ENCODE measurements around the gene SMPD2.

The SMPD2 gene

GRCh38 chr6:109446541-109446940 is 6.0 kb downstream of the SMPD2 start:
- DNase-seq (ENCODE audit: low read depth), result no peak

GRCh38 chr6:109447087-109447486 is 6.6 kb downstream of the SMPD2 start:
- no peak for DNase-seq (ENCODE audit: low read depth)

GRCh38 chr6:109447878-109448555 is 7.5 kb downstream of the SMPD2 start:
- no peak for DNase-seq (ENCODE audit: low read depth)

- DNase-seq (ENCODE audit: low read depth), result no peak
Observed at GRCh38 chr6:109448615-109449014, 8.1 kb downstream of the SMPD2 start.

- DNase-seq (ENCODE audit: low read depth), result no peak
Observed at GRCh38 chr6:109449064-109449794, 8.7 kb downstream of the SMPD2 start.

- no peak for DNase-seq (ENCODE audit: low read depth)
Observed at GRCh38 chr6:109449795-109450673, 9.5 kb downstream of the SMPD2 start.

GRCh38 chr6:109450801-109451200 is 10.3 kb downstream of the SMPD2 start:
- no peak for DNase-seq (ENCODE audit: low read depth)

- no peak for DNase-seq (ENCODE audit: low read depth)
Observed at GRCh38 chr6:109451376-109451775, 10.9 kb downstream of the SMPD2 start.

- DNase-seq (ENCODE audit: low read depth), result no peak
Observed at GRCh38 chr6:109452181-109452580, 11.7 kb downstream of the SMPD2 start.

- DNase-seq (ENCODE audit: low read depth), result no peak
Observed at GRCh38 chr6:109453156-109453555, 12.6 kb downstream of the SMPD2 start.

- DNase-seq (ENCODE audit: low read depth), result no peak
Observed at GRCh38 chr6:109453594-109454495, 13.3 kb downstream of the SMPD2 start.

GRCh38 chr6:109454496-109455436 is 14.2 kb downstream of the SMPD2 start:
- DNase-seq (ENCODE audit: low read depth), result peak; percentile 55

GRCh38 chr6:109455437-109456110 is 15.1 kb downstream of the SMPD2 start, which contains the start of gene MICAL1:
TSS of gene MICAL1 (minus strand) at chr6:109455772. CDS start at chr6:109454196, 1,576 bp downstream.
- DNase-seq (ENCODE audit: low read depth), result peak; percentile 60

- DNase-seq (ENCODE audit: low read depth), result no peak
Observed at GRCh38 chr6:109456111-109456583, 15.6 kb downstream of the SMPD2 start.

- DNase-seq (ENCODE audit: low read depth), result no peak
Observed at GRCh38 chr6:109456710-109457561, 16.4 kb downstream of the SMPD2 start.

GRCh38 chr6:109457562-109457996 is 17.1 kb downstream of the SMPD2 start:
- DNase-seq (ENCODE audit: low read depth), result no peak

GRCh38 chr6:109458774-109459531 is 18.4 kb downstream of the SMPD2 start:
- peak; percentile 29 for DNase-seq (ENCODE audit: low read depth)
